ENCODE results near the gene ARG2.
"Not testable (repeated sequence)": the region's sequence is repeated elsewhere in the genome, so short reads cannot be mapped to it uniquely, and the experiment has no call there.

ARG2 gene

DNA sequence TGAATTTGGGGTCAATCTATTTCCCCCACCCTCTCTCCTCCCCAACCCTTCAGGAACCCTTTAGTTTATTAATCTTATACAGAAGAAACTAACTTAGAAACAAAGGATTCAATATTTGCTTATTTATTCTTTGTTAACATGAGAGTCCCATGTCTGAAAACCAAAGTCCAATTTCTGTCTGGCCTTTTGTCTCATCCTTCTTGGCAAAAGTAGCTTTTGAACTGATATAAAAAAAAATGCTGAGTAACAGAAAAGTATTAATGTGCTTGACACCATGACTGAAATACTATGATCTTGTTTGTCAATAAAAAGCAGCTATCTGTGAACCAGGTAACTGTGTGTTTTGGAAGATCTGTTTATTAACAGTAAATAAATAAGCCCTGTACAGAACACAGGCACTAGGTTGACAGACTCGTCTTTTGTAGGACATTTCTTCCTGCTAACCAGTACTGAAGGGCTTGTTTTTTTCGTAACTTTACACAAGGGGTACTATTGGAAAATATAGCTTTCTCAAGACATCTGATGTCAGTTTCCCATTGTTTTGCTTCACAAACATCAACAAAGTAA lies 30.4 kb upstream of the ARG2 start:
- DNase-seq = no peak

- DNase-seq = not testable (repeated sequence)
Measured at GRCh38 chr14:67593650-67594049, 26.1 kb upstream of the ARG2 start.

DNA sequence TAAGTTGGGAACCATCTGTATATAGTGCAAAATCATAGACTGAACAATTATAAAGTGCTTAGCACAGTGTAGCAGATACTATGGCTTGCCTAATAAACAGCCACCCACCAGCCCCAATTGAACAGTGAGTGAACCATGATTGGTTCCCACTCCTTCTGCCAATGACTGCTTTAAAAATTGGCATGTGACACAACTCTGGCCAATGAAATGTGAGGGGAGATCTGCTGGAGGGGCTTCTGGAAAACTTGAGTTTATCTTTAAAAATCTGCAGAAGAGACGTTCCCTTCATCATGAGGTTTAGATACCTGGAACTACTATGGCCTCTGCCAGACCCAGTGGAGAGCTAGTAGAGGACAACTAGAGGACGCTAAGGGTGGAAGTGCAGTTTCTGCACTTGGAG lies 24.3 kb upstream of the ARG2 start:
- DNase-seq = no peak

GRCh38 chr14:67599698-67600561 lies 19.8 kb upstream of the ARG2 start, which contains the start of gene PIGH:
PIGH (minus strand) TSS chr14:67600268; CDS start chr14:67600203, 65 bp downstream.
- DNase-seq = peak; percentile 97

GRCh38 chr14:67600562-67600974 lies 19.2 kb upstream of the ARG2 start:
- not testable (repeated sequence) for DNase-seq

- DNase-seq = no peak
Measured at GRCh38 chr14:67602076-67602475, 17.6 kb upstream of the ARG2 start.

DNA sequence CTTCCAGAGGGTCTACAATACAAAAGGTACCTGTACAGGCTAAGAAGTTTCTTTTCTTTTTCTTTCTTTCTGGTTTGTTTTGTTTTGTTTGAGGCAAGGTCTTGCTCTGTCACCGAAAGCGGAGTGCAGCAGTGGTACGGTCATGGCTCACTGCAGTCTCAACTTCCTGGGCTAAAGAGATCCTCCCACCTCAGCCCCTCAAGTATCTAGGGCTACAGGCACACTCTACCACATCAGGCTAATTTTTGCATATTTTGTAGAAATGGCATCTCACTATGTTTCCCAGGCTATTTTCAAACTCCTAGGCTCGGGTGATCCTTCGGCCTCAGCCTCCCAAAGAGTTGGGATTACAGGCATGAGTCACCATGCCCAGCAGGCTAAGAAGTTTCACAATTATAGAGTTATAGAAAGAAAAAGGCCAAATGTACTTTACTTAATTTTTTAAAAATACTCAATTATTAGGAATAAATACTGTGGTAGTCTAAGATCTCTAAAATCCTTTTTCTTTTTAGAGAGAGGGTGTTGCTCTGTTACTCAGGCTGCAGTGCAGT lies 16.6 kb upstream of the ARG2 start:
- DNase-seq = no peak

GRCh38 chr14:67607646-67608045 lies 12.1 kb upstream of the ARG2 start:
- DNase-seq = no peak

- DNase-seq = no peak
Measured at GRCh38 chr14:67609642-67610310, 9.9 kb upstream of the ARG2 start.

GRCh38 chr14:67610491-67610890 lies 9.2 kb upstream of the ARG2 start:
- DNase-seq = peak; percentile 37

- no peak for DNase-seq
Measured at GRCh38 chr14:67618617-67619063, 1.1 kb upstream of the ARG2 start.

- peak; percentile 33 for DNase-seq
Measured at GRCh38 chr14:67620217-67620785, 581 bp downstream of the ARG2 start.

DNA sequence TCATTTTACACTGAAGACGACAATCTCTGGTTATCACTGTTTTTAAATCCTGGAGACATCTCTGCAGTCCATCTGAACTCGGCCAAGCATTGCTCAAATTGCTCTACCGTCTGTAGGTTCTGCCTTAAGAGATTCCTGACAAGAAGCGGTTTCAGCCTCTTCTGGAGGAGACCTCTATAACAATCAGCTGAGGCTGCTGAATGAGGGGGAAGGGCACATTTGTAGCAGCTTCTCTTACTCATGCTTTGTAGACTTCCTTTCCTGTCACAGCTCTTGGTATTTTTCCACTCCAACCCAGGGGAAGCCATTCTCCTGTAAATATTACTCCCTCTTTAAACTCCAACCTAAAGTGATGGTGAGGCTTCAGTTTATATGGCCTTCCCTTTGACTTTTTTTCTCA lies 3.0 kb downstream of the ARG2 start:
- DNase-seq = no peak

DNA sequence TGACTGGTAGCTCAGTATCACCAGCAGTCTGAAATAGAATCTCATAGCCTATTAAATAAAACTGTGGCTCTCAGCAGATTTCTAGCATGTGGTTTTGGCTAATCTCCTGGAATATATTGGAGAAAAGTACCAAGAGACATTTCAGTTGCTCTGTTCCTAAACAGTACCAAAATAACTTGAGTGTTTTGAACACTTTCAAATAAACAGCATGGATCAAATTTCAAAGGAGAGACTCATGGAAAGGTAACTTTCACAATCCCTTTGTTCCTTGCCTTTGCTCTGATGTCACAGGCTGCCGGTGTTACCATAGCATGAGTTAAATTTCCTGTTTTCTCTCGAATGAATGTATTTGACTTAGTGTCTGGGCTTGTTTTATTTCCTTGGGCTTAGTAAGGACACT lies 3.4 kb downstream of the ARG2 start:
- DNase-seq = no peak

- DNase-seq = not testable (repeated sequence)
Measured at GRCh38 chr14:67626131-67626530, 6.4 kb downstream of the ARG2 start.

DNA sequence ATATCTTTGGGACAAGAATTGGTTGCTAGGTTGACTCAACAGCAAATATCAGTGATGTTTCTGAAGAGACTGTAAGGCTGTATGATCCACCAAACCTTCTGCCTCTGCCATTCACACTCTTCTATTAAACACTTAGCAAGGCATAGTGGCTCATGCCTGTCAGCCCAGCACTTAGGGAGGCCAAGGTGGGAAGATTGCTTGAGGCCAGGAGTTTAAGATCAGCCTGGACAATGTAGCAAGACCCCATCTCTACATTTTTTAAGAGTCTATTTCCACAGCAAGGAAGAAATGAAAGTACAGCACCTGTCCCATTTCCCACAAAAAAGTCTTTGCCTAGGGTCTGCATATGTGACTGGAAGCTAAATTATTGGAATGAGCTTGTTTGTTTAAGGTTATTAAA lies 7.8 kb downstream of the ARG2 start:
- DNase-seq = no peak

GRCh38 chr14:67630186-67630585 lies 10.5 kb downstream of the ARG2 start:
- DNase-seq = no peak

GRCh38 chr14:67630938-67631337 lies 11.2 kb downstream of the ARG2 start:
- no peak for DNase-seq

DNA sequence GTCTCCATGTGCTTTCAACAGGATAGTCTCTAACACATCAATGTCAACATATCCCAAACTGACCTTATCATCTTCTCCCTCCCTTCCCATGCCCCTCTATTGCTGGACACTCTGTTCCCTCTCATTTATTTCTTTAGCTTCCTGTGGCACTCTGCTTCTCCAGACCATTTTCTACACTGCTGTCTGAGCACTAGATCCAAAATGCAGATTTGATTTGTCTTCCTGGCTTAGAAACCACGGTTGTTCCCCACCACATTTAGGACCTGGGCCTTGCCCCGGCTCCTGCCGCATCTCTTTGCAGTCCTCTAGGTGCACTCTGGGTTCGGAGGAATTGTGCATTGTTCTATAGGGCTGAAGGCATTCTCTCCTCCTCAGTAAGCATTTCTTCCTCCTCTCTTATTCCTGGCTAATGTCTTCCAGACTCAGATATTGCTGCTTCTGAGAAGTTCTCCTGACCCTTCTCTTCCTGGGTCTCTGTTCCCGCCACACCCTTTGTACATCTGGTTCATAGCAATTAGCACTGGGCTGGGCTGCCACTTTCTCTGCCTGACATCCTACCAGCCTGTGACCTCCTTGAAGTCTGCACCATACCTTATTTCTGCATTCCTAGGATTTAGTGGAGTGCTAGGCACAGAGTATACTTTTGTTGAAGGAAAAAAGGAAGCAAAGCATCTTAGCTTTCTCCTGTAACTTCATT lies 13.9 kb downstream of the ARG2 start:
- no peak for DNase-seq

DNA sequence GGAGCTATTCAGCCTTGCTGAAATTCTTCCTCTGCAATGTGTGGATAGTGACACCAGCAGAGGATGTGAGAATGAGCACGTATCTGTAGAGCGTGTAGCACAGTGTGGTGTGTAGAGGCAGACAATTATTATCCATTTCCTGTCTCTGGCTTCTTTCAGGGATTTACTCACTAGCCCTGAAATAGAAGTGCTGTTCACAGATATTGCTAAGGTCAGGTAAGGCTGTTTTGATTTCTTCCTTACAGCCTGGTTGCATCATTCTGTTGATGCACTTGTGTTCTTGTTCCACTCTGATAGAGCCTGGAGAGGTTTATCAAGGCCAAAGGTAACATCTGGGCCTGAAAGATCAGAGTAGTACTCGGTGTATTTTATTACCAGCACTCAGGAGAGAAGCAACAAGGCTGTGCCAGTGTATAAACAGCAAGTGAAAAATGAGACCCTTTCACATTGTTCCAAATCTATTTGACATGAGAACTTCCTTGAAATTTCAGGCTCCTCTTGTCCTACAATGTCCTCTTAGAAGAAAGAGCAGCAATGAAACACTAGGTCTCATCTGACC lies 16.7 kb downstream of the ARG2 start:
- DNase-seq = no peak

DNA sequence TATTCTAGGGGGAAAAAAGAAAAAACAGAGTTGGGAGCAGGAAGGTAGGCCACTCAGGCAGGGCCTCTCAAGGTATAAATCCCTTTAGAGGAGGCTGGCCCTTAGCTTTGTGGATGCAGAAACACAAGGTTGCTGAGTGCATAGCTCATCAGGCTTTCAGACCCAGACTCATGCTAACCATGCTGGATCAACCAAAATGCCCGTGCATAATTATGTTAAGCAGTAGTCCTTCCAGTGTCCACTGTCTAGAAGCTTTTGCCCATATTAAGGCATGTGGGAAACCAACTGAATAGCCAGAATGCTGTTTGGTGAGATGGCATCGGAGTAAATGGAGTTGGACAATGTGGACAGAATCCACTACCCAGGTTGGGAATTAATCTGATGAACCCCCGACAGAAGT lies 18.9 kb downstream of the ARG2 start:
- no peak for DNase-seq

DNA sequence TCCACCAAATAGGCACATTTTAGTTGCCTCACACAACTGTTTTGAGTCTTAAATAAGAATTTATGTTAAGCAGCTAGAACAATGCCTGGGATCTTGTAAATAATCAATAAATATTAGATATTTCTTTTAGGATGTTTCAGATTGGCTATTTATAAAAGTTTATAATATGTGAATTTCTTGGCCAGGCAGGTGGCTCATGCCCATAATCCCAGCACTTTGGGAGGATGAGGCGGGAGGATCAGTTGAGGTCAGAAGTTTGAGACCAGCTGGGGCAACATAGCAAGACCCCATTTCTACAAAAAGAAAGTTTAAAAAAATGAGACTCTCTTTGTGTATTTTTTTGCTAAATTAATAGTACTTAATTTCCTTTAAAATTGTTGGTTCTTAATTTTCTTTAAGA lies 21.8 kb downstream of the ARG2 start:
- no peak for DNase-seq

Data from stimulated activated CD8-positive, alpha-beta memory T cell treated with anti-CD3 and anti-CD28 coated beads, Interleukin-4, amount 100 ng/mL, for 48 hours (primary cell).